ENCODE results near the gene PUS7L.
A peak's percentile ranks its signal among the peaks of the same experiment; 100 is the strongest.
"Not testable (repeated sequence)": the region's sequence is repeated elsewhere in the genome, so short reads cannot be mapped to it uniquely, and the experiment has no call there.

The PUS7L gene

GRCh38 chr12:43762596-43762995, 4.0 kb upstream of the PUS7L start:
- Mint-ChIP-seq H3K27me3 (no peaks in the 10 kb centered on the region), H3K9me3 (peaks cover 0 to 4% of the 10 kb centered on the region in 2 donors), H3K27ac (no peak overlapping the region), H3K4me3 (peak overlapping the region in 1 of 2 donors; percentile 73), H3K4me1 (peaks cover 46% of the 10 kb centered on the region)
- ATAC-seq (no peak), DNase-seq (no peak)

GRCh38 chr12:43761500-43761899, 2.9 kb upstream of the PUS7L start:
- H3K4me3 Mint-ChIP-seq: peak overlapping the region; percentile 56 to 73
- H3K27ac Mint-ChIP-seq: peak overlapping the region in 1 of 2 donors; percentile 84
- H3K27me3 Mint-ChIP-seq: no peaks in the 10 kb centered on the region
- ATAC-seq (no peak), DNase-seq (no peak)
- H3K9me3 Mint-ChIP-seq: peaks cover 0 to 6% of the 10 kb centered on the region in 2 donors
- H3K4me1 Mint-ChIP-seq: peaks cover 57% of the 10 kb centered on the region

- DNase-seq (no peak), ATAC-seq (no peak)
- peak overlapping the region; percentile 99 for H3K4me3 Mint-ChIP-seq
- peak overlapping the region; percentile 56 to 59 for H3K27ac Mint-ChIP-seq
- no peaks in the 10 kb centered on the region for H3K27me3 Mint-ChIP-seq
- peaks cover 68% of the 10 kb centered on the region for H3K4me1 Mint-ChIP-seq
- peaks cover 0 to 14% of the 10 kb centered on the region in 2 donors for H3K9me3 Mint-ChIP-seq
Observed at GRCh38 chr12:43760396-43760795, 1.8 kb upstream of the PUS7L start.

- ATAC-seq (peak; percentile 34), DNase-seq (no peak)
- Mint-ChIP-seq H3K27ac (peak overlapping the region; percentile 99), H3K27me3 (no peaks in the 10 kb centered on the region), H3K4me1 (peaks cover 63% of the 10 kb centered on the region), H3K9me3 (peaks cover 0 to 10% of the 10 kb centered on the region in 2 donors), H3K4me3 (peak overlapping the region; percentile 99)
Observed at GRCh38 chr12:43758247-43758727, 303 bp downstream of the PUS7L start.

GRCh38 chr12:43754015-43754414, 4.6 kb downstream of the PUS7L start:
- DNase-seq (no peak), ATAC-seq (no peak)
- Mint-ChIP-seq H3K27me3 (no peaks in the 10 kb centered on the region), H3K9me3 (peaks cover 0 to 10% of the 10 kb centered on the region in 2 donors), H3K4me3 (peak overlapping the region in 1 of 2 donors; percentile 10), H3K27ac (no peak overlapping the region), H3K4me1 (peaks cover 35% of the 10 kb centered on the region)

- H3K4me3 Mint-ChIP-seq: not testable (repeated sequence)
Observed at GRCh38 chr12:43751360-43751759, 7.2 kb downstream of the PUS7L start.

GRCh38 chr12:43750814-43751213, 7.8 kb downstream of the PUS7L start:
- H3K4me1 Mint-ChIP-seq: peaks cover 11% of the 10 kb centered on the region
- H3K27ac Mint-ChIP-seq: no peak overlapping the region
- no peak for ATAC-seq
- H3K9me3 Mint-ChIP-seq: peaks cover 0 to 1% of the 10 kb centered on the region in 2 donors
- DNase-seq: no peak
- no peak overlapping the region for H3K4me3 Mint-ChIP-seq
- H3K27me3 Mint-ChIP-seq: no peaks in the 10 kb centered on the region

More at GRCh38 chr12:43751360-43751759, 7.2 kb downstream of the PUS7L start:
- H3K9me3 Mint-ChIP-seq, H3K27me3 Mint-ChIP-seq, ATAC-seq, H3K27ac Mint-ChIP-seq, DNase-seq: not testable (repeated sequence)
- peaks cover 17% of the 10 kb centered on the region for H3K4me1 Mint-ChIP-seq

GRCh38 chr12:43749016-43749415, 9.6 kb downstream of the PUS7L start:
- no peaks in the 10 kb centered on the region for H3K27me3 Mint-ChIP-seq
- ATAC-seq (no peak), DNase-seq (no peak)
- peaks cover 7% of the 10 kb centered on the region for H3K4me1 Mint-ChIP-seq
- no peaks in the 10 kb centered on the region for H3K9me3 Mint-ChIP-seq
- no peak overlapping the region for H3K4me3 Mint-ChIP-seq
- H3K27ac Mint-ChIP-seq: no peak overlapping the region

GRCh38 chr12:43744826-43745225, 13.8 kb downstream of the PUS7L start:
- Mint-ChIP-seq H3K27ac (no peak overlapping the region), H3K4me1 (no peaks in the 10 kb centered on the region), H3K27me3 (no peaks in the 10 kb centered on the region), H3K9me3 (no peaks in the 10 kb centered on the region), H3K4me3 (no peak overlapping the region)
- ATAC-seq (no peak), DNase-seq (no peak)

- DNase-seq: no peak
- no peak overlapping the region for H3K4me3 Mint-ChIP-seq
- H3K27me3 Mint-ChIP-seq: no peaks in the 10 kb centered on the region
Observed at GRCh38 chr12:43742106-43742505, 16.5 kb downstream of the PUS7L start.

GRCh38 chr12:43740511-43741100, 18.0 kb downstream of the PUS7L start:
- H3K27me3 Mint-ChIP-seq: no peaks in the 10 kb centered on the region
- H3K4me1 Mint-ChIP-seq: no peaks in the 10 kb centered on the region
- no peaks in the 10 kb centered on the region for H3K9me3 Mint-ChIP-seq
- ATAC-seq (no peak), DNase-seq (no peak)
- no peak overlapping the region for H3K27ac Mint-ChIP-seq
- H3K4me3 Mint-ChIP-seq: no peak overlapping the region

More at GRCh38 chr12:43742106-43742505, 16.5 kb downstream of the PUS7L start:
- Mint-ChIP-seq H3K4me1 (no peaks in the 10 kb centered on the region), H3K27ac (no peak overlapping the region), H3K9me3 (no peaks in the 10 kb centered on the region)
- no peak for ATAC-seq

GRCh38 chr12:43737646-43738045, 20.9 kb downstream of the PUS7L start:
- H3K27ac Mint-ChIP-seq: no peak overlapping the region
- no peaks in the 10 kb centered on the region for H3K4me1 Mint-ChIP-seq
- no peak for DNase-seq
- H3K9me3 Mint-ChIP-seq: no peaks in the 10 kb centered on the region
- no peaks in the 10 kb centered on the region for H3K27me3 Mint-ChIP-seq
- H3K4me3 Mint-ChIP-seq: no peak overlapping the region
- ATAC-seq: no peak

GRCh38 chr12:43736927-43737440, 21.6 kb downstream of the PUS7L start:
- Mint-ChIP-seq H3K27me3 (no peaks in the 10 kb centered on the region), H3K4me3 (no peak overlapping the region), H3K4me1 (no peaks in the 10 kb centered on the region), H3K27ac (peak overlapping the region in 1 of 2 donors; percentile 48), H3K9me3 (no peaks in the 10 kb centered on the region)
- ATAC-seq (no peak), DNase-seq (no peak)

GRCh38 chr12:43733687-43734086, 24.9 kb downstream of the PUS7L start:
- no peak overlapping the region for H3K4me3 Mint-ChIP-seq
- H3K4me1 Mint-ChIP-seq: peaks cover 9% of the 10 kb centered on the region
- no peaks in the 10 kb centered on the region for H3K9me3 Mint-ChIP-seq
- DNase-seq (no peak), ATAC-seq (no peak)
- peak overlapping the region in 1 of 2 donors; percentile 46 for H3K27ac Mint-ChIP-seq
- no peaks in the 10 kb centered on the region for H3K27me3 Mint-ChIP-seq

GRCh38 chr12:43730283-43730682, 28.3 kb downstream of the PUS7L start:
- ATAC-seq: peak; percentile 74
- Mint-ChIP-seq H3K4me1 (peaks cover 9% of the 10 kb centered on the region), H3K27ac (no peak overlapping the region), H3K27me3 (no peaks in the 10 kb centered on the region), H3K9me3 (no peaks in the 10 kb centered on the region), H3K4me3 (no peak overlapping the region)
- DNase-seq: no peak

GRCh38 chr12:43728698-43729097, 29.9 kb downstream of the PUS7L start:
- Mint-ChIP-seq H3K27ac (no peak overlapping the region), H3K4me1 (peaks cover 9% of the 10 kb centered on the region), H3K4me3 (no peak overlapping the region), H3K9me3 (no peaks in the 10 kb centered on the region), H3K27me3 (no peaks in the 10 kb centered on the region)
- DNase-seq (no peak), ATAC-seq (no peak)
